Anterior cingulate cortex (tissue), 58 donors: Measurements from ENCODE around the gene TSPAN1.

Experiments used
- DNase-seq, 58 donors: peaks; one replicate each; lab custom pipeline; 2025; lab: John Stamatoyannopoulos, UW

TSPAN1 gene

GRCh38 chr1:46174448-46175231 lies at the start of gene TSPAN1:
Gene TSPAN1 (plus strand): TSS chr1:46175087. CDS start chr1:46181108, 6,021 bp downstream.
- DNase-seq, result peak in 2 of 58 donors; percentile 20 to 37

DNA sequence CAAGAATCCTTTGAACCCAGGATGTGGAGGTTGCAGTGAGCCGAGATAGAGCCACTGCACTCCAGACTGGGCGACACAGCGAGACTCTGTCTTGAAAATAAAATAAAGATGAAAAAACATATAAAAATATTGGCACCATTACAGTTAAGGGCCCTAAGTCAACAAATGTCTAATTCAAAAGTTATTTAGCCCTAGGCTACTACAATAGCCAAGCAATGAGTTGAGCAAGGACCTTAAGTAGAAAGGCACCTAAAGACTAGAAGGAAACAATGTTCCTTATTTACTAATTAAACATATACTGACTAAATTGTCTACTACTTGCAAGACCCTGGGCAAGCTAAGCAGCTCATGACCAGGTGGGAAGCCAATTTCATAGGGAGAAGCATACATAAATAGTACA lies 46.5 kb upstream of the TSPAN1 start:
- no peak for DNase-seq

DNA sequence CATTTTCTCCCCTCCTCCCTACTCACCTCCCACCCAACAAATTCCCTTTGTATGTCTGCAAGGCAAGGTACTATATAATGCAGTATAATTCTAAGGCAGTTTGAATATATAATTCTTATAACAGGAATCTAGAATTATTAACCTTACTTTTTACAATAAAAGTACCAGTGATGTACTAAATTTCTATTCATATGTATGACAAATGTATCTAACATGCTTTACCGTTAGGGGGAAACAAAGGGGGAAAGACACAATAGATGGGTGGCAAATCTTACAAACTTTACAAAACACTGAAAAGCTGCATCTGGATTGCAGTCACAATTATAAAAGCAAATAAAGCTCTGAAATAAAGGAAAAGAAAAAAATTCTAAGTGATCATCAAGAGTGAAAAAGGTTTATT lies 44.8 kb upstream of the TSPAN1 start:
- DNase-seq, result no peak

- no peak for DNase-seq
Observed at GRCh38 chr1:46130606-46131005, 44.3 kb upstream of the TSPAN1 start.

DNA sequence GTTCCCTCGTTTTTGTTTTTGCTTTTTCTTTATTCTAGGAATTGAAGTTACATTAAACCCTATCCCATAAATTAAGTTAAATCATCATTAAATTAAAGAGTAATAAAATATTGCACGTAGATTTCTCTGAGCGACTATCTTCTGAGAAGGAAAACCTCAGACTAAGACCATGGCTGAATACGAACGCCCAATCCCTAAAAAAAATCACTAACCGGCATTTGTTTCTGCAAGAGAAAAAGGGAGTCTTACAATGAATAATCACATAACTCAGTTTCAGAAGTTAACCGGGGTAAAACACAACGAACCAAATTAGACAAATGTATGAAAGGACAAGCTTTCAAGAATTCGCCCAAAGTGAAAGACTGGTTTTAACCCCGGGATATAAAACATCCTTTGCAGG lies 43.8 kb upstream of the TSPAN1 start:
- no peak for DNase-seq

DNA sequence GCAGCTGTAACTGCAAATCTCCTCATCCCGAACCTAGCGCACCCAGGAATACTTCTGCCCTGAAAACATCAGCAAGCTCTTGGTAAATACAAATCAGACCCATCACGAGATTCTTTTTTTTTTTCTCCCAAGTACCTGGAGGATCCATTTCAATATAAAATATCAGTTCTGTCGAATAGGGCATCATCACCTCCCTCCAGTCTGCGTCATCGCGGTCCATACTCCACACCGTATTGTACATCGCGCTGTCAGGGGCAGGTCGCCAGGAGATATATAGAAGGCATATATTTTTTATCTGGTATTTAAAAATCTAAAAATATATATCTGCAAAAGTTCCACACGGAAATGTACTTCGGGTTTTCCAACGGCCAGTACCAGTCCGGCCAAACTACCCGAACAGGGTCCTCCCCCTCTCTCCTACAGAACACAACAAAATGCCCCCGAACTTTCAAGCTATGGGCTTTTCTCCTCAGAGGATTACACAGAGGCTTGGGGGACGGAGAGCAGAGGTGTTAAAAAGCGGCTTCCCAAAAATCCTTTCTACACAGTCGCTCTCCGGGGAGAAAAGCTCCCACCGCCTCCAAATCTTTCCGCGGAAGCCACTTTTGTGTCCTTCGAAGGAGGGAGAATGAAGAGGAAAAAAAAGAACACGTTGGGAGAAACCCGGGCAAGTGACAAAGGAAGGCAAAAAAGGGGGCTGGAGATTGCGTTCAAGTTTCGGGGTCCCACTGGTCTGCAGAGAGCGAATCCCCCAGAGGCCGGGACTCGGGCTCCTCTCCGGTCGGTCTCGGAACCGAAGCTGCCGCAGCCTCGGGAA lies 43.0 kb upstream of the TSPAN1 start:
- peak in 13 of 58 donors; percentile 3 to 59 (median 14) for DNase-seq

DNA sequence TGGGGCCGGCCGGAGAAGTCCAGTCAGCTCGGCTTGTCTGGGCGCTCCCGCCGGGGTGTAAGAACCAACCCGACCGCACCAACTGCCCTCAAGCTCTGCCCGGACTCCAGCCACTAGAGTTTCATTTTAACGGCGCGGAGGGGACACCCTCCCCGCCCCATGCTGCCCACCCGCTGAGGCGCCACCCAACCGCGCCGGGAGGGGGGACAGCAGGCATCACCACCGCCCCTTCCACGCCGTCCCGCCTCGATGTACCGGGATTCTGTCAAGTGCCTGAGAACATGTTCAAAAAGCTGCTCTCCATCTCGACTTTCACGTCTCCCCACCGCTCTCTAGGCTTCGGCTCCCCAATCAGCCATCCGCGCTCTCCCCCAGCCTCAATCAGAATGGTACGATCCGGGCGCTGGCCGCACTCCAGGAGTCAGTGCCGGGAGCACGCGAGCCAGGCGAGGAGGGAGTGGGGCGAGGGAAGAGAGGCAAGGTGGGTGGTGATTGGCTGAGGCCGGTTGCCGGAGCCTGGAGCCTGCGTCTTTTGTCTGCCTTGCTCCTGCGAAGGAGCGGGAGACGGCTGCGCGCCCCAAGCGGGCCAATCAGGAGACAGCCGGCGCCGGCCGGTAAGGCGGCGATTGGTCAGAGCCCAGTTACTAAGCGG lies 42.2 kb upstream of the TSPAN1 start, which contains the start of gene PIK3R3:
Gene PIK3R3 (minus strand): TSS at position 101 of the 652 bp plus-strand sequence. CDS start 677 bp downstream, outside the sequence.
- DNase-seq, result peak; percentile 80 to 99 (median 97)

DNA sequence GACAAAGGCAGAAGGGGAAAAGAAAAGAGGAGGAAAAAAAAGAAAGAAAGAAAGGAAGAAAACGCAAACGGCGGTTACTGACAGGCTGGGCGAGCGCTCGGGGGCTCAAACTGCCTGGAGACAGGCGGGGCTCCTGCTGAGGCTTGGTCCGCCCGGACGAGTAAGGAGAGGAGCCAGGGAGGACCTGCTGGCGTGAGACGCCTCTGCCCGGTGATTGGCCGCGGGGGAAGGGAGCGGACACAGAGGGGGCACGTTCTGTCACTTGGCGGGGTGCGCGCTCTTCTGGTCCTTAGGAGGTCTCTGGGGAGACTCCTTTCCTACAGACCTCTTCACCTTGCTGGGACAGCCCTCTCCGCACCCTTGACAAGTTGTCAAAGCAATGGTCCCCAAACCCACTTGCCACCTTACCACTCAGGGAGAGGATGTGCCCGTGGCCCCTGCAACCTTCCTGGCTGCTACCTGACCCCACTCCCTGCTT lies 41.7 kb upstream of the TSPAN1 start:
- DNase-seq, result peak in 13 of 58 donors; percentile 74 to 92 (median 84)

DNA sequence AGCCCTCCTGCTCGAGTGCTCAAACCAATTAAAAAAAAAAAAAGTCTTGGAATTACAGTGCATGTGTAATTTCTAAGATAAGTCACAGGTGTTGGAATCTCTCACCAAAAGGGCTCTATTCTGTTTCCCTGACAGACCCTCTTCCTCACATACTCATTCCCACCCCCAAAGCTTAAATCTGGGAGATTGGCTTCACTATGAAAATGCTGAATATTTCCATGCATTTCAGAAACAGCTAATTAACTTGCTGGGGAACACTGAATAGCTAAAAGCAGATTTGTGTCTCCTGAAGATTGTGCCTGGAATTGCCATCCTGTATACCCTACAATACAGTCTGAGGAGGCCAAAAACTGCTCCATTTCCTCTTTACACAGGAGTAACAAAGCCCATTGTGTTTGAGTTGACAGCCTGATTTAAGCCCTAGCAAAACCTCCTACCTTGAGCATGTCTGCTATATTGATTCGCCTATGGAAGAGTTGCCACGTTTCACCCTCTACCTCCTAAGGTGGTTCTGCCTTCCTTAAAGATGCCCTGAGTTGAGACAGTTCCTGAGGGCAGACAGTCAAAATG lies 41.0 kb upstream of the TSPAN1 start:
- no peak for DNase-seq

GRCh38 chr1:46134660-46135331 lies 40.1 kb upstream of the TSPAN1 start:
- peak in 1 of 58 donors; percentile 3 for DNase-seq

DNA sequence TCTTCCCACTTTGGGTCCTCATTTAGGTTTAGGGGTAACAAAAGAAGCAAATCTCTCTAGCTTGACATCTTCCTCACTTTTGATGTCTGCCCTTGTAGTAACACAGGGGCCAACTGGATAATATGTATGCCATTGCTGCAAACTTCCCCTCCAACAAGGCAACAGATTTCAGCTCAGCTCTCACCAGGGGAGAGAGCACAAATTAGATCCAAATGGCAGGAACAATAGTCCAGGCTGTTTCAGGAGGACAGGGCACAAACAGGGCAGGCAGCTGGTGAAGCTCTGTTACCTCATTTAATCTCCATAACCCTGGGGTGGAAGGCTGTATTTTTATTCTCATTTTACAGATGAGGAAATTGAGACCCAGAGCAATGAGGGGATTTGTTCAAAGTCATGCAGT lies 38.2 kb upstream of the TSPAN1 start:
- no peak for DNase-seq

GRCh38 chr1:46137916-46138315 lies 37.0 kb upstream of the TSPAN1 start:
- DNase-seq, result no peak

DNA sequence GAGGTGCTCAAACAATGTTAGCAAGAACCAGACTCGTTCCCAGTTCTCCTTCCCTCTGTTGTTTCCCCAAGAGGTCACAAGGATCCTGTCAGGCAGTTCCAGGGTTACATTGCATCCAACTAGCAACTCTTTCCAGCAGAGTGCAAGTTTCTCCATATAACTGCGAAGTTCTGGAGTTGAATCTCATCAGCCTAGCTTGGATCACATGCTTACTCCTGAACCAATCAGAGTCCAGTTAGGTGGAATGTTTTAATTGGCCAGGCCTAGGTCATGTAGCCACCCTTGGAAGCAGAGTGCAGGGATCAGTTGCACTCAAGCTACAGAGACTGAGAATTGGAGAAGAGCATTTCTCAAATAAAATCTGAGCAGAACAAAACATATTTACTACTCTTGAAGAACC lies 26.6 kb upstream of the TSPAN1 start:
- DNase-seq, result no peak

DNA sequence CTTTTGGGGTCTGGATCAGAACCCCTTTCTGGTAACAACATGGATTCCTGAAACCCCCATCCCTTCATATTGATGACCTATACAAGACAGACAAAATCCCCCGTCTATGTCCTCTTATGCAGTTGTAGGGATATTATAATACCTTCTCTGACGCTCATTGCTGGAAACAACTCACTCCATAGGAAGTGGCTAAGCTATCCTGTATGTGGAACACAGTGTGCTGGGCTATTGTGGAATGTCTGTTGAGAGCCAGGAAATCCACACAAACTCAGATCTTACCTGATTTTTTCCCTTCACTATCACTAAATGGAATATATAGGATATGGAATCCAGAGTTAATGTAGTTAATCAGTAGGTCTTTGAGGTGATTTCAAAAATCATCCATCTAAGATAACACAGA lies 24.8 kb upstream of the TSPAN1 start:
- no peak for DNase-seq

DNA sequence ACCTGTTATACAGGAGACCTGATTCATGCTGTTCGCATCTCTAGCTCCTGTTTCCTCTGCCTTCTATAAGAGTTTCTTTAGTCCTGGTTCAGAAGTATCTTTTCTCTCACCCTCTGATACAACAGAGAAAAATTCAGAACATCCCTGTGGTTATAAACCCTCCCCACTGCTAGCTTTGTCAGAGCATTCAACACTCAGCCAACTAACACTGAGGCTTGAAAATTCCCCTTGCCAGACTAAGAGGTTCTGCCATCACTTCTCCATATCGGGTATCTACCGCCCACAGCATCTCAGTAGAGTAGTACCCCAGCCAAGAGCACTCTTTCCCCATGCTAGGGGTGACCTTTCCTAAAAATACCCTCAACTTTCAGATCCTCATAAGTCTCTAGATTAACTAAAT lies 22.9 kb upstream of the TSPAN1 start:
- no peak for DNase-seq

- DNase-seq, result no peak
Observed at GRCh38 chr1:46153228-46153627, 21.7 kb upstream of the TSPAN1 start.

DNA sequence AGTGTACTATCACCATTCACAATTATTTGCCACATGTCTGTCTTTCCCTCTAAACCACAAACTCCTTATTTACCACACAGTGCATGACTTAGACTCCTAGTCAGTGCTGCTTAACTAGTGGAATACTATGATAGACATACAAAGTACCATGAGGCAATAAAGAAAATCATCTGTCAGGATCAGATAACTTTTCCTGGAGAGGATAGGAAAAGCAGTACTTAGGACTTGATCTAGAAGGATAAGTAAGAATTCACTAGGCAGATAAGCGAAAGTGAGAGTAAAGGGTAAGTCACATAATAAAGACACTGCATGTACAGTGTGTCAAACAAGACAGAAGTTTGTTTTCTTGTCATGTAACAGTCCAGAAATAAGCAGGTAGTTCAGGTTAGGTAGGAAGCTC lies 21.2 kb upstream of the TSPAN1 start:
- DNase-seq, result no peak

GRCh38 chr1:46157916-46158311 lies 17.0 kb upstream of the TSPAN1 start:
- no peak for DNase-seq

DNA sequence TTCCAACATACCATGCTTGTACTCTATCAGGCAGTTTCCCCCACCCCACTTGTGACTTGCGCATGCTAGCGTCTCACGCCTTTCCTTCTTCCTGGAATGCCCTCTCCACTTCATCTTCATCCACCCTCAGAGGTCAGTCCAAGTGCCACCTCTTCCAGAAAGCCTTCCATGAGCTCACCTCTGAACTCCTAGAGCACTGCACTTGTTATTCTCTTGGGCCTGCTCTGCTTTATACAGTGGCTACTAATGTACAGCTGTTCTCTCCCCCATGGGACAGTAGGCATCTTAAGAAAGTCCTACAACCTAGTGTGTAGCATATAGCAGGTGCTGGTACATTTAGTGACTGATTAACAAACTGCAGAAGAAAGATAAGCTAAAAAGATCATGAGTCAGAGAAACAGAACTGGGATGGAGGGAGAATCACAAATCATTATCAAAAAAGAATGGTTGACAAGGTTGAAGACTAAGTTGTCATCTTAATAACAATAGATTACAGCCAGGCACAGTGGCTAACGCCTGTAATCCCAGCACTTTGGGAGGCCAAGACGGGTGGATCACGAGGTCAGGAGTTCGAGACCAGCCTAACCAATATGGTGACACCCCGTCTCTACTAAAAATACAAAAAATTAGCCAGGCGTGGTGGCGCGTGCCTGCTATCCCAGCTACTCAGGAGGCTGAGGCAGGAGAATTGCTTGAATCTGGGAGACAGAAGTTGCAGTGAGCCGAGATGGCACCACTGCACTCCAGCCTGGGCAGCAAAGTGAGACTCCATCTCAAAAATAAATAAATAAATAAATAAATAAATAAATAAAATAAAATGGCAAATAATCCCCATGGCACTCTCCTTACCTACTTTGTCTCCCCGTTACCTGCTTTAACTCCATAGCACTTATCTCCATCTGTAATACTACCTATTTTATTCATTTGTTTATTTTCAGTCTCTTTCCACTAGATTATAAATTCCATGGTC lies 16.3 kb upstream of the TSPAN1 start:
- DNase-seq, result no peak
